SK-N-SH treated with all-trans-retinoic acid at 6 μM for 48 hours (cell line): ENCODE results near the gene MYO5B.
"Not testable (repeated sequence)": the region's sequence is repeated elsewhere in the genome, so short reads cannot be mapped to it uniquely, and the experiment has no call there.

Experiments
- ATAC-seq: fragments of 200-7000 bp; cut with Tn5 transposase; 3 replicates; pipeline ENCODE4 v1.9.1; 2020; ENCODE audit warnings: mild to moderate bottlenecking, moderate library complexity
- ARNTL ChIP-seq: fragments of 450-650 bp; formaldehyde crosslinking; IDR thresholded peaks from 2 replicates; pipeline ENCODE4 v1.5.0; 2020; ENCODE audit warnings: low read depth, mild to moderate bottlenecking, moderate library complexity, borderline replicate concordance
- BACH2 ChIP-seq: fragments of 250-450 bp; sonication (Bioruptor Pico); IDR thresholded peaks from 2 replicates; pipeline ENCODE4 v1.9.0; 2021; ENCODE audit warnings: mild to moderate bottlenecking, borderline replicate concordance
- CREB5 ChIP-seq: fragments of 250-450 bp; sonication (Bioruptor Pico); IDR thresholded peaks from 2 replicates; pipeline ENCODE4 v1.5.1; 2020; ENCODE audit warnings: low read depth, mild to moderate bottlenecking, moderate library complexity
- CSDC2 ChIP-seq: fragments of 250-450 bp; sonication (Bioruptor Pico); IDR thresholded peaks from 2 replicates; pipeline ENCODE4 v1.5.0; 2020; ENCODE audit warnings: mild to moderate bottlenecking, moderate library complexity
- CSRNP3 ChIP-seq: fragments of 250-450 bp; sonication (Bioruptor Pico); IDR thresholded peaks from 2 replicates; pipeline ENCODE4 v1.5.1; 2021; ENCODE audit warnings: mild to moderate bottlenecking, moderate library complexity
- GLIS3 ChIP-seq: fragments of 250-450 bp; sonication (Bioruptor Pico); IDR thresholded peaks from 2 replicates; pipeline ENCODE4 v1.5.0; 2020; ENCODE audit warnings: mild to moderate bottlenecking, moderate library complexity
- ISL1 ChIP-seq: fragments of 250-450 bp; sonication (Bioruptor Pico); IDR thresholded peaks from 2 replicates; pipeline ENCODE4 v2.1.2; 2022; ENCODE audit warnings: mild to moderate bottlenecking, moderate library complexity
- OSR1 ChIP-seq: fragments of 250-450 bp; sonication (Bioruptor Pico); IDR thresholded peaks from 2 replicates; pipeline ENCODE4 v1.8.0; 2022; ENCODE audit warnings: moderate library complexity, mild to moderate bottlenecking, inconsistent platforms
- PATZ1 ChIP-seq: fragments of 250-450 bp; sonication (Bioruptor Pico); IDR thresholded peaks from 2 replicates; pipeline ENCODE4 v1.8.0; 2020; ENCODE audit warnings: mild to moderate bottlenecking, moderate library complexity, borderline replicate concordance
- POU6F1 ChIP-seq: fragments of 250-450 bp; sonication (Bioruptor Pico); IDR thresholded peaks from 2 replicates; pipeline ENCODE4 v1.8.0; 2021; ENCODE audit warnings: low read depth, mild to moderate bottlenecking, moderate library complexity, borderline replicate concordance
- PPARA ChIP-seq: fragments of 250-450 bp; sonication (Bioruptor Pico); IDR thresholded peaks from 2 replicates; pipeline ENCODE4 v1.5.0; 2020; ENCODE audit warnings: mild to moderate bottlenecking, borderline replicate concordance
- SNAI2 ChIP-seq: fragments of 250-450 bp; sonication (Bioruptor Pico); IDR thresholded peaks from 2 replicates; pipeline ENCODE4 v1.5.0; 2020; ENCODE audit warnings: mild to moderate bottlenecking, moderate library complexity
- ZC3H10 ChIP-seq: fragments of 250-450 bp; sonication (Bioruptor Pico); IDR thresholded peaks from 2 replicates; pipeline ENCODE4 v1.5.1; 2021; ENCODE audit warnings: mild to moderate bottlenecking, moderate library complexity
- ZFP3 ChIP-seq: fragments of 250-450 bp; sonication (Bioruptor Pico); IDR thresholded peaks from 2 replicates; pipeline ENCODE4 v1.5.0; 2020; ENCODE audit warnings: mild to moderate bottlenecking, moderate library complexity
- ZFP30 ChIP-seq: fragments of 450-650 bp; formaldehyde crosslinking; IDR thresholded peaks from 2 replicates; pipeline ENCODE4 v1.5.0; 2022; ENCODE audit warnings: mild to moderate bottlenecking, moderate library complexity
- ZNF565 ChIP-seq: fragments of 450-650 bp; formaldehyde crosslinking; conservative IDR thresholded peaks from 2 replicates; pipeline ENCODE4 v1.5.0; 2020; ENCODE audit warnings: low read depth, mild to moderate bottlenecking, moderate library complexity
- ZNF8 ChIP-seq: fragments of 450-650 bp; formaldehyde crosslinking; IDR thresholded peaks from 2 replicates; pipeline ENCODE4 v1.5.0; 2020; ENCODE audit warnings: mild to moderate bottlenecking, moderate library complexity

Gene MYO5B

GRCh38 chr18:49804096-49804495 lies 390.9 kb downstream of the MYO5B start:
- no peak for TF ChIP-seq PPARA (CRISPR knock-in tag)

GRCh38 chr18:49802623-49803022 lies 392.3 kb downstream of the MYO5B start:
- ATAC-seq = no peak
- no peak for TF ChIP-seq ISL1 (CRISPR knock-in tag)
- no peak for TF ChIP-seq GLIS3 (CRISPR knock-in tag)
- TF ChIP-seq PATZ1 (CRISPR knock-in tag) = no peak
- TF ChIP-seq ZFP30 (CRISPR knock-in tag) = no peak
- no peak for TF ChIP-seq ARNTL
- TF ChIP-seq SNAI2 (CRISPR knock-in tag) = no peak
- TF ChIP-seq POU6F1 (CRISPR knock-in tag) = no peak
- TF ChIP-seq ZNF8 (CRISPR knock-in tag) = no peak
- TF ChIP-seq ZNF565 (CRISPR knock-in tag) = no peak
- TF ChIP-seq BACH2 (CRISPR knock-in tag) = no peak
- no peak for TF ChIP-seq PPARA (CRISPR knock-in tag)
- TF ChIP-seq ZFP3 (CRISPR knock-in tag) = no peak
- no peak for TF ChIP-seq CSRNP3

More at GRCh38 chr18:49804096-49804495, 390.9 kb downstream of the MYO5B start:
- ATAC-seq = no peak

- not testable (repeated sequence) for ATAC-seq
Observed at GRCh38 chr18:49800491-49800890, 394.5 kb downstream of the MYO5B start.

- not testable (repeated sequence) for ATAC-seq
Observed at GRCh38 chr18:49799806-49800205, 395.1 kb downstream of the MYO5B start.

- no peak for ATAC-seq
- TF ChIP-seq PATZ1 (CRISPR knock-in tag) (no peak), CSRNP3 (no peak), ZFP3 (CRISPR knock-in tag) (no peak), ISL1 (CRISPR knock-in tag) (no peak), GLIS3 (CRISPR knock-in tag) (no peak), PPARA (CRISPR knock-in tag) (no peak), CSDC2 (CRISPR knock-in tag) (no peak), SNAI2 (CRISPR knock-in tag) (no peak), ARNTL (no peak), ZFP30 (CRISPR knock-in tag) (no peak), ZC3H10 (CRISPR knock-in tag) (no peak), OSR1 (CRISPR knock-in tag) (no peak), BACH2 (CRISPR knock-in tag) (no peak), POU6F1 (CRISPR knock-in tag) (no peak), CREB5 (CRISPR knock-in tag) (no peak)
Observed at GRCh38 chr18:49798001-49798400, 396.9 kb downstream of the MYO5B start.
